Transverse colon (tissue), 4 donors: ENCODE data around the gene PGS1.

Experiments
- CTCF ChIP-seq, 5 experiments: fragments of 200-600 bp in 3 of 5; fragments of 450-650 bp in 2 of 5; sonication (generic) in 3 of 5; IDR thresholded peaks; 1 replicate in 2 of 5; 2 replicates in 3 of 5; pipeline ENCODE4 v1.5.1; 2016 to 2017; ENCODE audit warnings: antibody characterized with exemption in 5 of 5, inconsistent platforms in 3 of 5, mild to moderate bottlenecking in 2 of 5, moderate library complexity in 1 of 5
- EP300 ChIP-seq: sonication (generic); formaldehyde crosslinking; IDR thresholded peaks from one replicate; pipeline ENCODE4 v1.6.1; 2017; ENCODE audit warnings: antibody characterized with exemption, low read depth
- POLR2A ChIP-seq: fragments of 450-650 bp; IDR thresholded peaks from one replicate; pipeline ENCODE4 v1.6.1; 2016; ENCODE audit warnings: antibody characterized with exemption, mild to moderate bottlenecking, moderate library complexity
- POLR2AphosphoS5 ChIP-seq, 3 donors: sonication (generic); formaldehyde crosslinking; IDR thresholded peaks; one replicate each; pipeline ENCODE4 v1.6.1; 2016; ENCODE audit warnings: antibody characterized with exemption in 3 of 3

- TF ChIP-seq CTCF (IDR thresholded peaks at IDR 0.05) (no peak), POLR2AphosphoS5 (IDR thresholded peaks at IDR 0.05) (no peak), EP300 (no peak), POLR2A (no peak)
Measured at GRCh38 chr17:78372841-78373240, 5.6 kb upstream of the PGS1 start.
